H7 (cell line): ENCODE measurements around the gene CEP350. TPM values are rescaled to one million over a fixed set of nuclear protein-coding genes. Genes with fewer than 3 reads are reported as not detected.

Experiments
- DNase-seq: peaks from one replicate; pipeline ENCODE4 v3.0.0; 2012
- H3K27me3 ChIP-seq: 2 replicates; pipeline ENCODE4 v1.6.0; 2011; ENCODE audit warnings: mild to moderate bottlenecking, low read length; ENCODE audit not compliant: control insufficient read depth, insufficient read depth
- H3K36me3 ChIP-seq: replicated peaks from 2 replicates; pipeline ENCODE4 v1.5.1; 2011; ENCODE audit warnings: low read length; ENCODE audit not compliant: control insufficient read depth, insufficient read depth
- H3K4me3 ChIP-seq: 2 replicates; pipeline ENCODE4 v1.5.1; 2011; ENCODE audit warnings: low read depth, mild to moderate bottlenecking, control low read depth, low read length, moderate library complexity; ENCODE audit not compliant: insufficient read depth
- total RNA-seq: library from RNA; depleted of rRNA; stranded (reverse); fragments of >200 nt; shearing (Covaris generic); gene quantifications from 2 replicates; pipeline ENCODE4 v1.2.3, GENCODE V29; 2014

The CEP350 gene
- total RNA-seq, 1 experiment from 2014 or later = 22.2 TPM

DNA sequence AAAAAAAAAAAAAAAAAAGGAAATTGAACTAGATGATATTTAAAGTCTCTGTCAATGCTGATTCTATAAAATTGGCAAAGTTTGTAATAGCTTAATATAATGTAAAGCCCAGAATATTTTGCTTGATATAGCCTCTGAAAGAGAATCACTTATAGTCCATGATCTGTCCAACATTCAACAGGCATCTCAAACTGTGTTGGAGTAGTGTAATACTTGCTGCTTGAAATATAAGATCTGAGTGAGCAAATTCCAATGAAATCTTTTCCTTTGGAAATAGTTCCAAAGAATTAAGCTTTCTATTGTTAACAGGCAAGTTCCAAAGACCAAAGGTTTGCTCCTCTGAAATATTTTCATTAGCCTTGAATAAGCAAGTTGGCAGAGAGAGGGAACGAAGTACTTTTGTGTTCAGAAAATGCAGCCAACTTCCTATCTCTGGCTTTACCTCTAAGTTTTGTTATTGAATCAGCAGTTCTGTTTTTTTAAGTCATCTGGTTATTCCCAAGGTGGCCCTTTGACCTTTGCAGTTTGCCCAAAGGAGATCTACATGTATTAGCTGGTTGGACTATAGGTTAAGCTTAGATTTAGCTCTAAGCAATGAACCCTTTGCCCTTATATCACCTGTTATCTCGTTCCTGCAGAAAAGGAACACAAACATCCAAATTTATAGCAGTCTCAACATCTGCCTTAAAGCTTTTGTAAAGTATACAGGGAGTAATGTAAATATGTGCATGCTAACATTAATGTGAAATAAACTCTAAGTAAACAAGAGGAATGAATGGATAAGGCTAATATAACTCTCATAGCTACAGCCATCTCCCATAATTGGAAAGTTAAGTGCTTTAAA is 24.4 kb upstream of the CEP350 start:
- DNase-seq = no peak
- no peaks in the 10 kb centered on the region for H3K36me3 ChIP-seq
- no peaks in the 10 kb centered on the region for H3K27me3 ChIP-seq
- no peak overlapping the region for H3K4me3 ChIP-seq

DNA sequence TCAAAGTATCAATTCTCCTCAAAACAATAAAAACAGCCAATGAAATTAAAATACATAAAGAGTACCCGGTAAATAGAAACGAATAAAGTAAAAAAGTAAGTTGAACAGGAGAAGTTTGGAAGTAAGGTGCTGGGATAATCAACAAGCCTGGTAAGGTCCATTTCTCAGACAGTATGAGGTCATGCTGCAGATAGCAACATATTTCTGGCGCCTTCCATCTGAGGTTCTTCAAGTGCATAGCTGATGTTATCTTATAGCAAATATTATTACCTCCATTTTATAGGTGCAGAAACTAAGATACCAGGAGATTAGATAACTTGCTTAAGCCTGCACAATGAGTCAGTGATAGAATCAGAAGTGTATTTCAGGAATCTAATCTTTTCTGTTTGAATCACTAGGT is 23.7 kb upstream of the CEP350 start:
- H3K4me3 ChIP-seq = no peak overlapping the region
- no peaks in the 10 kb centered on the region for H3K27me3 ChIP-seq
- no peaks in the 10 kb centered on the region for H3K36me3 ChIP-seq
- no peak for DNase-seq

- no peak for DNase-seq
- no peak overlapping the region for H3K4me3 ChIP-seq
- no peaks in the 10 kb centered on the region for H3K27me3 ChIP-seq
- H3K36me3 ChIP-seq = no peaks in the 10 kb centered on the region
Measured at GRCh38 chr1:179933219-179933618, 21.4 kb upstream of the CEP350 start.

DNA sequence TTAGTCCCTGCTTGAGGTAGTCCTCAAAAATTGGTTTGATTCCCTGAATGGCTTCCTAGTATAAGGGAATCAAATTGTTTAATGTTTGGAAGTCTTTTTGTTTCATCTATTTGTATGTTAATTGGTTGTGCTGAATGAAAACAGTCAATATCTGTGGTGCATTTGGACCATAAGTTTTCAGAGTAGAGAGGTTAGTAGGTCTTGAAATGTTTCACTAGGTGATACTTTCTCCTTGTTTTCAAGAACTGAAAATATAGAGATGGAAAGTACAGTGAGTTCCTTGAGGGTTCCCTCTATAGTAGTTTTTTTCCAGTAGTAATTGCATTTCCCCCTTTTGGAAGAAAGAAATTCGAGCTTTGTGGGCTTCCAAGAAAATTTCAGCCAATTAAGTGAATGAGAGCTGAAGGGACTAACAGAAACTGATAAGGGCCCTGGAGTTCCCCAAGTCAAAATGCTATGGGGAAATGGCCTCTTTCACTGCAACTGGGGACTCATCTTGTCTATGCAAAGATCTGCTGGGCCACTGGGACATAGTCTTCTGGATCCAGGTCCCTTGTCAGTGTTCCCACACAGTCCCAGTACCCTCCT is 18.6 kb upstream of the CEP350 start:
- H3K27me3 ChIP-seq = no peaks in the 10 kb centered on the region
- H3K36me3 ChIP-seq = no peaks in the 10 kb centered on the region
- no peak for DNase-seq
- no peak overlapping the region for H3K4me3 ChIP-seq

GRCh38 chr1:179937668-179938254 is 16.8 kb upstream of the CEP350 start:
- no peak for DNase-seq
- no peaks in the 10 kb centered on the region for H3K36me3 ChIP-seq
- no peak overlapping the region for H3K4me3 ChIP-seq
- H3K27me3 ChIP-seq = no peaks in the 10 kb centered on the region

GRCh38 chr1:179938752-179939151 is 15.9 kb upstream of the CEP350 start:
- Histone ChIP-seq H3K36me3 (no peaks in the 10 kb centered on the region), H3K4me3 (no peak overlapping the region), H3K27me3 (no peaks in the 10 kb centered on the region)
- no peak for DNase-seq

DNA sequence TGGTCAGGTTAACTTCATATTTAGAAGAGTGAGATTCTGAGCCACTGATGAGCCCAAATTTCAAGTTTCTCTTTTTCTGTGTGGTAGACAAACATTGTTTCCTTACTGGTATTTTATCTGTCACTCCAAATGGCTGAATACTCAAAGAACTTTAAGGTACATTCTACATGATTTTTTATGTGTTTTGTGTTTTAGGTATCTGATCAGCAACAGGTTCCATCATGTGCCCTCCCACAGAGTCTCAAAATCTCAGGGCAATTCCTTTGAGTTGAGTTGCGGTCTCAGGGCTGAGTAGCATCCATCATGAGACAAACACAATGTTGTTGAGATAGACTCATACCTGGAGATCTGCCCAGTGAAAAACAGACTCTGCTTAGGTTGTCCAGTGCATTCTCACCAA is 14.7 kb upstream of the CEP350 start:
- no peaks in the 10 kb centered on the region for H3K27me3 ChIP-seq
- no peak overlapping the region for H3K4me3 ChIP-seq
- DNase-seq = no peak
- no peaks in the 10 kb centered on the region for H3K36me3 ChIP-seq

- Histone ChIP-seq H3K27me3 (no peaks in the 10 kb centered on the region), H3K36me3 (no peaks in the 10 kb centered on the region), H3K4me3 (no peak overlapping the region)
- DNase-seq = no peak
Measured at GRCh38 chr1:179941454-179941853, 13.2 kb upstream of the CEP350 start.

GRCh38 chr1:179950651-179951050 is 4.0 kb upstream of the CEP350 start:
- H3K27me3 ChIP-seq = no peaks in the 10 kb centered on the region
- no peaks in the 10 kb centered on the region for H3K36me3 ChIP-seq
- no peak overlapping the region for H3K4me3 ChIP-seq
- DNase-seq = no peak

GRCh38 chr1:179951383-179952144 is 3.0 kb upstream of the CEP350 start:
- Histone ChIP-seq H3K36me3 (no peaks in the 10 kb centered on the region), H3K27me3 (no peaks in the 10 kb centered on the region), H3K4me3 (no peak overlapping the region)
- no peak for DNase-seq

DNA sequence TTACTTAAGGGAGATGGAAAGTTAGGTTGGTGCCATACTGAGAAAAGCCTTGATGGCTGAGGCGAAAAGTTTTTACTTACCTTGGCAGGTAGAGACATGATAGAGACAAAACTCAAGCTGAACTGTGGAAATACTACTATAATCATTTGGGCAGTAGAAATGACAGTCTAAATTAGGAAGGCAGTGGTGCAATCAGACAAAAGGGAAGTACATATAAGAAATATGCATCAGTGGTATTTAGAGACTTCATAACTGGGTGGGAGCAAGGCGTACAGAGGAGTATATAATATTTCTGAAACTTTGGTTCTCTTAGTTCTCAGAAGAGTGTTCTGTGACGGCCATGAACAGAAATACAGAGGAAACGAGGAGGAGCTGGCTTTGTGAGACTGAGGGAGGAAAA is 2.4 kb upstream of the CEP350 start:
- no peaks in the 10 kb centered on the region for H3K27me3 ChIP-seq
- DNase-seq = no peak
- no peak overlapping the region for H3K4me3 ChIP-seq
- no peaks in the 10 kb centered on the region for H3K36me3 ChIP-seq

GRCh38 chr1:179953974-179954492 is 577 bp upstream of the CEP350 start:
- Histone ChIP-seq H3K27me3 (no peaks in the 10 kb centered on the region), H3K4me3 (peak overlapping the region; percentile 99), H3K36me3 (no peaks in the 10 kb centered on the region)
- no peak for DNase-seq

- no peaks in the 10 kb centered on the region for H3K27me3 ChIP-seq
- H3K36me3 ChIP-seq = no peaks in the 10 kb centered on the region
- DNase-seq = no peak
- H3K4me3 ChIP-seq = peak overlapping the region; percentile 99
Measured at GRCh38 chr1:179955287-179955680, 674 bp downstream of the CEP350 start.

GRCh38 chr1:179955731-179956130 is 1.1 kb downstream of the CEP350 start:
- DNase-seq = no peak
- Histone ChIP-seq H3K27me3 (no peaks in the 10 kb centered on the region), H3K36me3 (no peaks in the 10 kb centered on the region), H3K4me3 (peak overlapping the region; percentile 99)
